ENCODE data around the gene CHGA.

CHGA gene

DNA sequence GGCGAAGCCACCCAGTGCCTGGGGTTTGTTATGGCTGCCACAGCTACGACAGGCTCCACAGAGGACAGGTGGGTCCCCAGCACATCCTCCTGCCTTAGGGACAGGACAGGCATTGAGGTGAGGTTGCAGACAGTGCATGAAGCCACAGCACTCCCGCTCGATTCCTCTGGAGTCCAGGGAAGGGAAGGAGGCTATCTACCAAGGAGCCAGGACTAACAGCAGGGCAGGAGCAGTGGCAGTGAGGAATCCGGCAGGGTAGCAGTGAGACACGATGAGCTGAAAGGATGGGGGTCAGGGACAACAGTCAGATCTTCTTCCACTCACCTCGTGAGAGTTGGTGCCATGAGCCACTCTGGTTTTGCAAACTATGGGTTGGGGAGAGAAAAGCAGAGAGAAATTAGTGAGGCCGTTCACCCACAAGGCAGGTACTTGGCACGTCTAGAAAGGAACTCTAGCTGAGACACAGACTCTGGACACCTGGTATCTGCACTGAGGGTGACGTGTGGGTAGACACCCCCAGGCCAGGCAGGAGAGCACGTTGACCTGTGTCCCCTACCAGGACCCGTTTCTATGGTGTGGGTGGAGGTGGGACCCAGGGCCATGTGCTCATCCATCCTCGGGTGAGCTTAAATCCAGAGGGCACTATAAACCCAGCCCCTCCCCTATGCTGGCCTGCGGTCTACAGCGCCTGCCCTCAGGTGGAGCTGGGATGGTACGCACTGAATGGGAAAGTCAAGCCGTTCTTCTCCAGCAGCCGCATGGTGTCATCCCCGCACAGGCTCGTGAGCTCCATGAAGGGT is 39.3 kb downstream of the CHGA start:
- DNase-seq = no peak

DNA sequence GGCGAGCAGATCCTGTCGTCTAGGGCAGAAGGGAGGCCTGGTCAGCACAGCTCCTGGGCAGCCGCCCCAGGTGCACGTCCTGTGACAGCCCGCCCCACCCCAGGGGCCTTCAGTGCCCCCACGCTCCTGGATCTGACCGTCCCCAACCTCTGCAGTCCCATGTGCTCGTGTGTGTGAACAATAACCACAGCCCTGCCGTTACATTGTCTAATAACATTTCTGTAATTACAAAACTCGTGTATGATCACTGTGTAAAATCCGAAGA is 39.8 kb downstream of the CHGA start:
- DNase-seq = no peak

GRCh38 chr14:92963301-92964123 is 40.6 kb downstream of the CHGA start:
- DNase-seq = no peak

DNA sequence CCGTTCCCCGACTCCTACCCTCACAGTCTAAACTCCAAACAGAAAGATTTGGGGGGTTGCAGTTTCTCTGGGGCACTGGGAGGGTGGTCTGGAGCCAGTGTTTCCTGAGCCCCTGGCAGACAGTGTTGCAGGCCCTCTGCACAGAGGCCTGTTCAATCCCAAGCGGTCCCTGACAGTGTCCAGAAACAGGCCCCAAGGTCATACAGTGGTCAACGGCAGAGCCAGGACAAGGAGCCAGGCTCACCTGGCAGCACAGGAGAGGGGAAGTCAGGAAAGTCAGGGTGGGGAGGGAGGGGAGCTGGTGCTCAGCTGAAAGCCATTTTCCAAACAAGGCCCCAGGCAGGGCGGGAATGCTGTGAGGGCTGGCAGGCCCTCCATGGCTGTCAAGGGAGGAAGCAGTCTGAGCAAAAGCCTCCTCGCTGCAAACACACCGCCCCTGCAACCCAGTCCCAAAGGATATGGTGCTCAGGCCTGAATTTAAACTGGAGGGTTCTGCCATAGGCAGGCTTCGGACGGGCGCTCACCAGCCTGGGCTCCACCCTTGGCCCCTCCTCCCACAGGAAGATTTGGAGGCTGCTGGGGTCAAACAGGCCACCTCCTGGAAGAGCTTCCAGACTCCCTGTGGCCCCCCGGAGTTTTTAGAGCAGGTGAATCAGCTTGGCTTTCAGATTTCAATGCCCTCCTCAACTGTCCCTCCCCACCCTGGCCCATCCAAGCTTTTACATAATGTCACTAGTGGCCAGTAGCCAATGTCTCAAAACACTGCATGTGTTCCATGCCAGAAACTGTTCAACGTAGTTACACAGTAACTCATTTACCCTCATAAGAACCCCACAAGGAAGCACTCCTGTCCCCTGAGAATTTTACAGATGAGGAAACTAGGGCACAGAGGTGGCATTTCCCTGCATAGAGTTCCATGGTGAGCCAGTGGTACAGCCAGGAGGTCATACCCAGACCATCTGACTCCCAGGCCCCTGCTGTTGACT is 41.5 kb downstream of the CHGA start:
- no peak for DNase-seq

DNA sequence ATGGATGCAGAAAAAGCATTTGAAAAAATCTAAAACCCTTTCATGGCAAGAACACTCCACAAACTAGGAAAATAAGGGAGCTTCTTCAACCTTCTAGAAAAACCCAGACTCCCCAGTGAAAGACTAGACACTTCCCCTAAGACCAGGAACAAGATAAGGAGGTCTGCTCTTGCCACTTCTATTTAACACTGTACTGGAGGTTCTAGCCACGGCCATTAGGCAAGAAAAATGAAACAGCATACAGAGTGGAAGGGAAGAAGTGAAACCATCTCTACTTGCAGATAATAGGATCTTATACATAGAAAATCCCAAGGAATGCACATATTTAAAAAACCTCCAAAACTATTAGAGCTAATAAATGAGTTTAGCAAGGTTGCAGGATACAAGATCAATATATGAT is 42.3 kb downstream of the CHGA start:
- no peak for DNase-seq

DNA sequence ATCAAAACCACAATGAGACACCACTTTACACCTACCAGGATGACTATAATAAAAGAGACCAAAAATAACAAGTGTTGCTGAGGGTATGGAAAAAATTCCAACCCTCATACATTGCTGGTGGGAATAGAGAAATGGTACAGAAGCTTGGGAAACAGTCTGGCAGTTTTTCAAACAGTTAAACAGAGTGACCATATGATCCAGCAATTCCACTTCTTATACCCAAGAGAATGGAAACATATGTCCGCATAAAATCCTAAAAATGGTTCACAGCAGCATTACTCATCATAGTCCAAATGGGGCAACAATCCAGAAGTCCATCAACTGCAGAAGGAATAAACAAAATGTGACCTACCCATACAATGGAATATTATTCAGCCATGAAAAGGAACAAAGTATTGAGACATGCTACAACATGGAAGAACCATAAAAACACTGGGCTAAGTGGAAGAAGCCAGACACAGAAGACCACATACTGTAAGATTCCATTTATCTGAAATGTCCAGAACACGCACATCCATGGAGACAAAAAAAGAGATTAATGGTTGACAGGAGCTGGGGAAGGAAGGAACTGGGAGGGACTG is 44.5 kb downstream of the CHGA start:
- DNase-seq = no peak

DNA sequence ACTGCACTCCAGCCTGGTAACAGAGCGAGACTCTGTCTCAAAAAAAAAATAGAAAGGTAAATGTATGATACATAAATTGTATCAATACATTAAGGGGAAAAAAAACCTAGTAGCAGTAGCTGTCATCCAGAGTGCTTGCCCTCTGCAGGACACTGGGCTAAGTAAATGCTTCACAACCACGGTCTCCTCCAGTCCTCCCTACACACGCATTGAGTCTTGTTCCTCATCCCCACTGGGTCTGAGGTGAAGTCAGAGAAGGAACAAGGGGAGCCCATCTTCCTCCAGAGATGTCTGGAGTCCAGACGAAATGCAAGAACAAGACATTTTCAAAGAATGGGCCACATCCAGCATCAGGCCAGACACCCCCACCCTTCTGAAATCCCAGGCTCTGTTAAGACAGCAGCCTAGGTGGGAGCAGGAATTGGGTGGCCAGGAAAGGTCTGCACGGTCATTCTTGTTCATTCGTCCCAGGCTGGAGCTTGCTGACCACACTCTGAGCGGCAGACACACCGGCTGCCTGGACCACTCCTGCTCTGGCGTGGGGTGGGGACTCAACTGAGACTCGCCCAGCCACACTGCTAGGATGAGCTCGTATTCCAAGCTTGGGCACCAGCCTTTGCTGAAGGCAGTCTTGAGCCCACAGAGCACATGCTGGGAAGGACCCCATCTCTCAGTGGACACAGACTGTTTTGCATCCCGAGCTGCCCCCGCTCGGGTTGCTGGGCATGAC is 45.5 kb downstream of the CHGA start:
- DNase-seq = no peak

GRCh38 chr14:92969430-92969829 is 46.5 kb downstream of the CHGA start:
- no peak for DNase-seq

DNA sequence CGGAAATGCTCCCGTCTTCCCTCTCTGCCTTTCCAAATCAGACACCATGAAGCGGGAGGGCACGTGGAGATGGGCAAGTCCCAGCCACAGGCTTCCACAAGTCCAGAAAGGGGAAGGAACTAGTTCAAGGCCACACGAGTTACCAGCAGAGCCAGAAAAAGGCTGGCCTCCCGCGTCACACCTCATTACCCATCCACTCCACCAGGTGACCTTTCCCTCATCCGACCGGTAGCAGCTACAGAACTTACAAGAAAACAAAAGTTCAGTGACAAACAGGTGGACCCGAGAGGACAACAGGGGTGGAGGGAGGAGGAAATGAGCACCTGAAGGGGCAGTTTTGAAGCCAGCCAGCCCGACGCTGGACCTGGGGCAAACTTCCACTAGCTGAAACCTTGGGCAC is 46.9 kb downstream of the CHGA start:
- DNase-seq = no peak

DNA sequence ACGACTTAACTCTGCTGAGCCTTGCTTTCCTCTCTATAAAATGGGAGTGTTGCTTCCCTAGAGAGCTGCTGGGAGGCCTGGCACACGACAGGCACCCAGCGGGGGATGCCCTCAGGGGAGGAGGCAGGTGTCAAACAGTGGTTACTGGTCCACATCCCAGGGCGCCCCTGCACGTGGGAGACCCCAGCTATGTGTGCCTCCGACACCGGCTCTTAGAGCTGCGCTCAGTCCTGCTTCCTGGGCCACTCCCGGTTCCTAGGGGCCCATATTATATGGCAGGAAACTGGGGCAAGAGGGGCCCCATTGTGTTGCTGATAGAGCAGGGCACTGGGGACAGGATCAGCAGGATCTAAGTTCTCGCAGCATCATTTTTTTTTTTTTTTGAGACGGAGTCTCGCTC is 47.3 kb downstream of the CHGA start:
- DNase-seq = no peak

DNA sequence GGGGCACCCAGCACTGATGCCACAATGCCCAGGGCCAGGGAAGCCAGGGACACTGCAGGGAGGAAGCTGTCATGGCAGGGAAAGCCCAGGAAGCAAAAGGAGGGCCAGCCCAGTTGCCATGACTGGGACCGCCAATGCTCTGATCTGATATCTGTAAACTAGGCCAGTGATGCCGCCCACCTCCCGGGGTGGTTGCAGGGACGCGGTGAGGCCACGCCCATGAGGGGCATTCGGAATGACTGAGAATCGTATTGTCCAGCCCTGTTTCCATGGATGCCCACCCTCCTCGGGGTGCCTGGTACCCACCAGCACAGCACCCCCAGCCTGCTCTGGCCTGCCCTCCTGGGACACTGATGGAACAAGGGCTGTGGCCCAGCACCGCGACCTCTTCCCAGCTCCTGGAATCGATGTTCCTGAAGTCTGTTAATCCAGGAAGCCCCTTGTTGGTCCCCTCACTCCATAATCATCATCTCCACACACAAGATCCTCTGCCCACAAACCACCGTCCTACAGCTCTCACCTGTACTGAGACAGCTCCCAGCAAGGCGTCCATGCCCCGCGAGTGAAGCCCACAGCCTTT is 48.7 kb downstream of the CHGA start:
- no peak for DNase-seq

DNA sequence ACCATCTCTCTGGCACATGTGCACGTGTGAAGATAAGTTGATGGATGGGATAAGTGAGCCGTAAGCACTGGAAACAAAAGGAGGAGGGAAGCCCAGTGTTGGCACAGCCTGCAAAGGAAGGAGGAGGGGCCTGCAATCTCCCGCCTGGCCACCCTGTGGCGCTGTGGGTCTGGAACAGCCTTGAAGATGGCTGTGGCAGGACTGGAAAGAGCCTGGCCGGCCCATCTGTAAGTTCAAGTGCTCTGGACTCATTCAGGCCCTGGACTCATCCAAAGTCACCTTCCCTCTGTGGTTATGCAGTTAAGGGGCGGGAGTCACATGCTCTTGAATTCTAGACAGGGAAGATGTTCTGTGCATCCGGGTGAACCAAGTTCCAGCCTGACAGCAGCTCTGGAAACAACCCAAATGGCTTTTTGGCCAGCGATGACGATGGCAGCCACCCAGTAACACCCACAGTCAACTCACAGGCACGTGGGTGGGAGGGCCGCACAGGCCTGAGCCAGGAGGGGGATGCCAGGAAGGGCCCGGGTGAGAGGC is 50.4 kb downstream of the CHGA start:
- peak; percentile 21 for DNase-seq

GRCh38 chr14:92973798-92974372 is 50.9 kb downstream of the CHGA start:
- DNase-seq = no peak

- DNase-seq = no peak
Measured at GRCh38 chr14:92974541-92975345, 51.8 kb downstream of the CHGA start.

- no peak for DNase-seq
Measured at GRCh38 chr14:92976268-92976667, 53.3 kb downstream of the CHGA start.

GRCh38 chr14:92978229-92979021 is 55.5 kb downstream of the CHGA start:
- DNase-seq = no peak

GRCh38 chr14:92980866-92981265 is 57.9 kb downstream of the CHGA start:
- no peak for DNase-seq

DNA sequence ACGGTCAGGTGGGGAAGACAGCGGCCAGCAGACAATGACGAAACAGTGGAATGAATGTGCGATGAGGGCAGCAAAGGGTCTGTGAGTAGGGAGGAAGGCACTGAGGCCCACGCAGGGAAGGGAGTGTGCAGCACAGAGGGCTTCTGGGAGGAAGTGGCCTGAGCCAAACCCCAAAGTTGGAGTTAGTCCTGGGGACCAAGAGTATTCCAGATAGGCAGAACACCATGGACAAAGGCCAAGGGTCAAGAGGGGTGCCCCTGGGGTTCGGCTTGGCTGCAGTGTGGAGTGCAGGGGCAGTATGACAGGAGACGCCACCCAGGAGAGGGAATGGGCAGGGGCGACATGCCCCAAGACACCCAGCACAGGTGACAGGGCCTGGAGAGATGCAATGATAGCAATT is 58.8 kb downstream of the CHGA start:
- no peak for DNase-seq

DNA sequence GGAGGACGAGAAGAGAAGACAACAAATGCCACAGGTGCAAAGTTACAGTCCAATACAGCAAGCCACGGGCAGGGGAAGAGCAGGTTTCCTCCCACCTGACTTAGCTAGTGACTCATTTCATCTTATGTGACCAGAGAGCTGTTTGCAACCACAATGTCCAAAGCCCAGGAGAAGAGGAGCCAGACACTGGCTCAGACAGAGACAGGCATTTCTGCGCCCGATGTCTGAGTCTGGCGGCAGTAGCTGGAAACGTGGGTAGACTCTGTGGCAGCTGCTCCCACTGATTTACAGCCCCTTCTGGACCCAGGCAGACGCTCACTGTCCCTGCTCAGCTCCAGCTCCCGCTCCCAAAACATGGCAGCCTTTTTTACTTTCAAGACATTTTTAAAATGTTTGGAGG is 60.0 kb downstream of the CHGA start:
- DNase-seq = no peak
